HepG2 (cell line): ENCODE results near the gene TMEM190. TPM values are rescaled to one million over a fixed set of nuclear protein-coding genes. Genes with fewer than 3 reads are reported as not detected.

Experiments
- ATF7 ChIP-seq, 2 experiments: fragments of 450-650 bp in 1 of 2; sonication (generic) in 1 of 2; formaldehyde crosslinking in 1 of 2; IDR thresholded peaks; 2 replicates each; pipeline versions ENCODE4 v1.4.0 to v1.6.1; 2016 to 2020; ENCODE audit warnings: antibody characterized with exemption in 1 of 2, mild to moderate bottlenecking in 1 of 2, missing genetic modification reagents in 1 of 2
- DMAP1 ChIP-seq: IDR thresholded peaks from 2 replicates; pipeline ENCODE4 v1.6.1; 2016
- ELK4 ChIP-seq: sonication (generic); formaldehyde crosslinking; IDR thresholded peaks from 2 replicates; pipeline ENCODE4 v1.9.0; 2021; ENCODE audit warnings: missing genetic modification reagents, borderline replicate concordance
- EZH2 ChIP-seq: conservative IDR thresholded peaks from 2 replicates; pipeline ENCODE4 v1.6.1; 2012; ENCODE audit warnings: mild to moderate bottlenecking, low read depth, low read length, moderate library complexity
- HCFC1 ChIP-seq: fragments of 150-350 bp; IDR thresholded peaks from 2 replicates; pipeline ENCODE4 v1.6.1; 2014; ENCODE audit warnings: low read depth, low read length
- HOXA3 ChIP-seq: sonication (generic); formaldehyde crosslinking; IDR thresholded peaks from 2 replicates; pipeline ENCODE4 v1.5.0; 2020; ENCODE audit warnings: missing genetic modification reagents
- KLF6 ChIP-seq: IDR thresholded peaks from 2 replicates; pipeline ENCODE4 v1.8.0; 2016; ENCODE audit warnings: missing biosample characterization, missing genetic modification reagents
- NONO ChIP-seq, 2 experiments: fragments of 450-650 bp in 1 of 2; sonication (generic) in 1 of 2; formaldehyde crosslinking in 1 of 2; IDR thresholded peaks in 1 of 2; conservative IDR thresholded peaks in 1 of 2; 2 replicates each; pipeline versions ENCODE4 v1.6.1 to v1.8.0; 2017 to 2022; ENCODE audit warnings: mild to moderate bottlenecking in 1 of 2, missing genetic modification reagents in 1 of 2, moderate library complexity in 1 of 2
- SMYD3 ChIP-seq: sonication (generic); formaldehyde crosslinking; IDR thresholded peaks from 2 replicates; pipeline ENCODE4 v1.8.1; 2023; ENCODE audit warnings: mild to moderate bottlenecking, missing genetic modification reagents
- TGIF2 ChIP-seq: IDR thresholded peaks from 2 replicates; pipeline ENCODE4 v1.6.1; 2016; ENCODE audit warnings: control low read depth, missing compliant biosample characterization
- YY1 ChIP-seq: IDR thresholded peaks from 2 replicates; pipeline ENCODE4 v1.6.1; 2011; ENCODE audit warnings: low read length, low read depth, moderate library complexity, mild to moderate bottlenecking; ENCODE audit not compliant: insufficient read depth, insufficient replicate concordance
- ZBTB38 ChIP-seq: sonication (generic); formaldehyde crosslinking; IDR thresholded peaks from 2 replicates; pipeline ENCODE4 v1.5.1; 2020; ENCODE audit warnings: mild to moderate bottlenecking, missing genetic modification reagents
- ZBTB4 ChIP-seq: sonication (generic); formaldehyde crosslinking; IDR thresholded peaks from 2 replicates; pipeline ENCODE4 v1.4.0; 2020; ENCODE audit warnings: missing genetic modification reagents, mild to moderate bottlenecking, borderline replicate concordance
- ZBTB49 ChIP-seq: sonication (generic); formaldehyde crosslinking; IDR thresholded peaks from 2 replicates; pipeline ENCODE4 v1.4.0; 2020; ENCODE audit warnings: missing genetic modification reagents, borderline replicate concordance
- ZMYM3 ChIP-seq: sonication (generic); formaldehyde crosslinking; IDR thresholded peaks from 2 replicates; pipeline ENCODE4 v1.5.1; 2020; ENCODE audit warnings: mild to moderate bottlenecking, missing genetic modification reagents
- ZMYM4 ChIP-seq: sonication (generic); formaldehyde crosslinking; IDR thresholded peaks from 2 replicates; pipeline ENCODE4 v1.8.1; 2023; ENCODE audit warnings: mild to moderate bottlenecking, missing genetic modification reagents
- ZNF609 ChIP-seq: sonication (generic); formaldehyde crosslinking; IDR thresholded peaks from 2 replicates; pipeline ENCODE4 v1.4.0; 2020; ENCODE audit warnings: mild to moderate bottlenecking, missing genetic modification reagents, borderline replicate concordance
- ZSCAN21 ChIP-seq: sonication (generic); formaldehyde crosslinking; IDR thresholded peaks from 2 replicates; pipeline ENCODE4 v1.8.0; 2022; ENCODE audit warnings: mild to moderate bottlenecking, missing genetic modification reagents, moderate library complexity, borderline replicate concordance
- polyA plus RNA-seq, 8 experiments: library from polyadenylated mRNA; depleted of rRNA in 3 of 8; stranded (reverse) in 7 of 8; unstranded in 1 of 8; fragments of >200 nt; fragmentation: Illumina TruSeq in 4 of 8; extraction: Trizol in 4 of 8; gene quantifications; 2 replicates each; pipeline versions ENCODE4 v1.2.1 to v1.2.3, GENCODE V29; 2011 to 2016; ENCODE audit warnings: low read depth in 4 of 8, missing spikeins in 1 of 8, mixed read lengths in 1 of 8; ENCODE audit not compliant: insufficient read depth in 1 of 8
- total RNA-seq, 5 experiments: library from RNA; depleted of rRNA; stranded (reverse); fragments of >200 nt; fragmentation: Illumina TruSeq; extraction: Trizol; gene quantifications; 2 replicates each; pipeline ENCODE4 v1.2.3, GENCODE V29; 2016; ENCODE audit warnings: low read depth in 1 of 5

TMEM190 gene
- total and polyA plus RNA-seq, 2 of the 13 experiments (the other 11 are each of a cell fraction or from before 2014, with no cell fraction given): 0.35 to 0.83 TPM

- TF ChIP-seq KLF6 (CRISPR knock-in tag) (0 out of 2 replicates have a peak, but pooled peaks have one; percentile 61), ZNF609 (CRISPR knock-in tag) (no peak), ZSCAN21 (CRISPR knock-in tag) (no peak; the same call in 1 of the 2 replicates), DMAP1 (CRISPR knock-in tag) (peak; percentile 69), HCFC1 (no peak), EZH2 (no peak), ZBTB49 (CRISPR knock-in tag) (no peak), SMYD3 (no peak), ZBTB38 (CRISPR knock-in tag) (no peak), YY1 (no peak), TGIF2 (CRISPR knock-in tag) (peak; percentile 59; the same call in 1 of the 2 replicates), NONO (IDR thresholded peaks at IDR 0.05) (no peak), NONO (CRISPR knock-in tag; conservative IDR thresholded peaks at IDR 0.05) (no peak), ATF7 (IDR thresholded peaks at IDR 0.05) (peak; percentile 65), ATF7 (CRISPR knock-in tag; IDR thresholded peaks at IDR 0.05) (peak; percentile 63; the same call in 1 of the 2 replicates), HOXA3 (CRISPR knock-in tag) (0 out of 2 replicates have a peak, but pooled peaks have one; percentile 42), ZBTB4 (CRISPR knock-in tag) (no peak), ZMYM3 (CRISPR knock-in tag) (peak; percentile 90), ELK4 (CRISPR knock-in tag) (no peak), ZMYM4 (CRISPR knock-in tag) (peak; percentile 44; the same call in 1 of the 2 replicates)
Observed at GRCh38 chr19:55333870-55334269, 42.8 kb upstream of the TMEM190 start (continued).
